NCI-H460 (cell line): ENCODE data around the gene TMEM47. TPM values are rescaled to one million over a fixed set of nuclear protein-coding genes. Genes with fewer than 3 reads are reported as not detected.

Source experiments
- DNase-seq: peaks from one replicate; pipeline ENCODE4 v3.0.0-alpha.2; 2016; ENCODE audit warnings: low read depth; ENCODE audit errors: extremely low read depth
- polyA plus RNA-seq: library from polyadenylated mRNA; depleted of rRNA; stranded (reverse); fragments of >200 nt; gene quantifications from 2 replicates; pipeline ENCODE4 v1.2.3, GENCODE V29; 2014; cell fraction: nucleus; rRNA removed
- total RNA-seq: library from RNA; depleted of rRNA; stranded (reverse); fragments of >200 nt; shearing (Covaris generic); gene quantifications from 2 replicates; pipeline ENCODE4 v1.2.3, GENCODE V29; 2014; rRNA removed

The TMEM47 gene
- total RNA-seq: 12.9 and 14.4 TPM in 2 replicates
- 5.3 and 7.6 TPM in 2 replicates for polyA plus RNA-seq

DNA sequence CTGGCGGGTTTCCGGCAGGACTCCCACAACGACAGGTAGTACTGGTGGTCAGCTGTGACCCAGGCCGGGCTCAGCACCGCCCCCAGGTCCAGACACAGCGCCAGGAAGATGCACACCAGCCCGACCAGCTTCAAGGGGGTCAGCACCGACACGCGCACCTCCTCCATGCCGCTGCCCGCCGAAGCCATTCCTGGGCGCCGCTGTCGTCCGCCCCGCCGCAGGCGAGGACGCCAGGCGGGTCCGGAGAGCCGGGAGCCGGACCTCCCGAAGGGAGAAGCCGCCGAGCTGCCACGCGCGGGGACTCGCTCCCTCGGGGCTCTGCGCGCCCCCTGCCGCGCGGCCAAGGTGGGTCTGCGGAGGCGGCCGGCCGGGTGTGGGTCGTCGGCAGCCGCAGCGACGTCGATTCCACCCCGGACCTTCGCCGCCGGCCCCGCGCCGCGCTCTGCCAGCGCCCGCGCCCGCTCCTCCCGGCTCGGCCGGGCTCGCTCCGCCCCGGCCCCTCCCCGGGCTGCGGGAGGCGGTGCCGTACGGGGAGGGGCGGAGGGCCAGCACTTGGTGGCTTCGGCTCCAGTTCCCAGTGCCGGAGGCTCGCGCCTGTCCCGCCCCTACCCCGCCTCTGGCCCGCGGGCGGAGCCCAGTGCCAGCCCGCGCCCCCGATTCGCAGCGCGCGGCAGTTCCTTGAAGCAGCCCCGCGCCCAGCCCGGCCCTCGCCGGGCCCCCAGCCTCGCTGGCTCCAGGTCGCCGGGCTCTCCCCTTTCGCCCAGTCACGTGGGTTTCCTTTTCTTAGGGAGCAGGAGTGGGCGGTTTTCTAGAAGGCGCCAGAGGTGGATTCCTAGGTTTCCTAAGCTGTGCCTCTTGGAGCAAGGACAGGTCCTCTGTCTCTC, at the start of gene TMEM47:
TMEM47 (minus strand) TSS at position 444 of the 884 bp plus-strand sequence; CDS start at position 188, 256 bp downstream.
- peak; percentile 69 for DNase-seq

DNA sequence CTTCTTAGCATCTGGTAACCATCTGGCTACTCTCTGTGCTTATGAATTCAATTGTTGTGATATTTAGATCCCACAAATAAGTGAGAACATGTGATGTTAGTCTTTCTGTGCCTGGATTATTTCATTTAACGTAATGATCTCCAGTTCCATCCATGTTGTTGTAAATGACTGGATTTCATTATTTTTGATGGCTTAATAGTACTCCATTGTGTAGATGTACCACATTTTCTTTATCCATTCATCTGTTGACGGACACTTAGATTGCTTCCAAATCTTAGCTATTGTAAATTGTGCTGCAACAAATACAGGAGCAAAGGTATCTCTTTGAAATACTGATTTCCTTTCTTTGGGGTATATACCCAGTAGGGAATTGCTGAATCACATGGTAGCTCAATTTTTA, 30.0 kb upstream of the TMEM47 start:
- no peak for DNase-seq

DNA sequence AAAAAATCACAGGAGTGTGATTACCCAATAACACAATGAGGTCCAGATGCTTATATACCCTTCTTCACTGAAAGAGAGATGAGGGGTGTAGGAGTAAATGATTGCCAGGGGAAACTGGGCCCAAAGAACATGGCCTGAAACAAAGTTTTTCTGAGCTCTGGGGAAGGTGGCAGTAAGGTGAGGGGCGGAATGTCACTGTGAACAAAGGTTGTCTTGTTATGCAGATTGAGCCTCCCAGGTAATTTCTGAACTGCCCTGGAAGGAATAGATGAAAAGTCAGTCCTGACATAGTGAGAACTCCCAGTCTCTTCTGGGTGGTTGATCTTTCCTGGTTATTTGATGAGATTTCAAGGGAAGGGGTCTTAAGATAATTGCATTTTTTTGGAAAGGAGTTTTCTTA, 2.5 kb upstream of the TMEM47 start:
- DNase-seq: no peak

DNA sequence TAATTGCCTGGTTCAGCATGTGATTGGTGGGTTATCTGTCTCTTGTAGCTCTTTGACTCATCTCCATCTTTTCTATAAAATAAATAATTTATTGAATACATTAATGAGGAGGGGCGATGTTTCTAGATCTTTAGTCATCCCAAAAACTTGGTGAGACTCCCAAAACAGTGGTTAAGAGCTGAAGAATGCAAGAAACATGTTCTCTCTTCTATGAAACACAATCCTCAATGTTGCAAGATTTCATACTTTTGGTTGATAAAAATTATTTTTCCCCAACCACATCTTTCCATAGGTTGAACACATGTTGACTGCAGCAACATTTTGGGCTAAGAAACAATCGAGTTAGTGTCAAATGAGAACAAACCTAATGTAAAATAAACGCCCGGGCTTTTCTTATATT, 1.2 kb upstream of the TMEM47 start:
- no peak for DNase-seq

DNA sequence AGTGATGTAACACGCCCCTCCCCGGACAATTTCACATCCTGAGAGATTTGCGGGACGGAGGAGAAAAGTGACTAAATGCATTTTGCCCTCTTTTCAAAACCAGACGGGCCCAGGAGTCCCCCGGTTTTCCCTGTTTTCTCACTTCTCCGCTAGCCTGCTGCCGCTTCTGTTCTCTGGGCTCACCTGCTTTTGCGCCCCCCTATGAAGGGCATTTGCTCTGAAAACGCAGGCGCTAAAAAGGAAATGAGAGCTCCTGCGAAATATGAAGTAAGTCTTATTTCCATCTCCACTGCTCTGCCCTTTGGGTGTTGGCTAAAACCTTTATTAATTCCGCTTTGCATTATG, 613 bp upstream of the TMEM47 start:
- DNase-seq: no peak

DNA sequence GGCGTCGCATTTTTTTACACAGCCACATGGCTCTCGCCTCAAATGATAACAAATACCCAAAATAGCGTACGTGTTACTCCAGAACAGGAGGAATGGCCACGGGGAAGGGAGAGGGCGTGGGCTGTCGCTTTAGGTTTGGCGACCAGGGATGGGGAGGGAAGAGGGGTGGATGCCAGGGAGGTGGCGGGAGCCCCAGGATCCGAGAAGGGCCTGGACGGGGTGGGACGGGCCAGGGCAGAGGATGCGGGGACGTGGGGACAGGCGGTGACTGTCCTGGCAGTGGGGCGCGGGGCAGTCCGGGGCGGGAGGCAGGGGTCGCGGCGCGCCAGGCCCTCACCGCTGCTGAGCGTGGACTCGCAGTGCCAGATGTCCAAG, 631 bp downstream of the TMEM47 start:
- no peak for DNase-seq

DNA sequence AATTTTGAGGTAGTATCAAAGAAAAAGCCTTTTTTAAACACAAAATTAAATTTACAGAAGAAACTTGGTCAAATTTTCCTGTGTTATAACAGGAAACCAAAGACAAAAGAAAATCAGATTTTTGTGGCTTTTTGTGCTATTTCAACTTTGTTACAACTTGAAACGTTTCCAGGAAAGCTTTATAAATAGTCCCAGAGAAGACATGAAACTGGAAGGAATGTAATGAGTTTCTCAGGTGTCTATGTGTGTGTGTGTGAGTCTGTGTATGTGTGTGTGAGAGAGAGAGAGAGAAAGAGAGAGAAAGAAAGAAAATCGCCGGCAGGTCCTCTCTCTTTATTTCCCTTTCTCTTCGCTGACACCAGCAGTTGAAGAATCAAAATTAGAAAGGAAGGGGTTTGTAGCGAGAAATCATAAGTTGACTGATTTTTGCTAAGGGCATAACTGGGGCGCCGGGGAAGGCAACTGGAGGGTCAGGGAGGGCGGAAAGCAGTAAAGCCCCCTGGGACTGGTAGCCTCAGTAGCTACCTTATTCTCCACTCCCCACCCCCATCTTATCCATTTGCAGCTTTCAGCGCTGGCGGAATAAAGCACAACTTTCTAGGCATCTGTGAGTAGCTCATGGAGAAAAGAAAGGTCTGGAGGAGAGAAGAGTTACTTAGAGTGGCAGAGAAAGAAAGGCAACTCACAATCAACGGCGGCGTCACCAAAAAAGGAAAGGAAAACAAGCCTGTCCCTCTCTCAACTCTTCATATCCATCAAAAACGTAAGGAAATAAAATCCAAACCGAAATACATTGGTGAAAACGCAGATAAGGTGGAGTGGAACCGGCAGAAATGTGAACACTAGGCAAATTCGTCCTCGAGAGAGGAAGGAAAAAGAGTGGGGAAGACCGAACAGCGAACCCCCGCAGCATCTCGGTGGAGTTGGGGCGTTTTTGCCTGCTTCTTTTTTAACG, 1.3 kb downstream of the TMEM47 start:
- DNase-seq: no peak

DNA sequence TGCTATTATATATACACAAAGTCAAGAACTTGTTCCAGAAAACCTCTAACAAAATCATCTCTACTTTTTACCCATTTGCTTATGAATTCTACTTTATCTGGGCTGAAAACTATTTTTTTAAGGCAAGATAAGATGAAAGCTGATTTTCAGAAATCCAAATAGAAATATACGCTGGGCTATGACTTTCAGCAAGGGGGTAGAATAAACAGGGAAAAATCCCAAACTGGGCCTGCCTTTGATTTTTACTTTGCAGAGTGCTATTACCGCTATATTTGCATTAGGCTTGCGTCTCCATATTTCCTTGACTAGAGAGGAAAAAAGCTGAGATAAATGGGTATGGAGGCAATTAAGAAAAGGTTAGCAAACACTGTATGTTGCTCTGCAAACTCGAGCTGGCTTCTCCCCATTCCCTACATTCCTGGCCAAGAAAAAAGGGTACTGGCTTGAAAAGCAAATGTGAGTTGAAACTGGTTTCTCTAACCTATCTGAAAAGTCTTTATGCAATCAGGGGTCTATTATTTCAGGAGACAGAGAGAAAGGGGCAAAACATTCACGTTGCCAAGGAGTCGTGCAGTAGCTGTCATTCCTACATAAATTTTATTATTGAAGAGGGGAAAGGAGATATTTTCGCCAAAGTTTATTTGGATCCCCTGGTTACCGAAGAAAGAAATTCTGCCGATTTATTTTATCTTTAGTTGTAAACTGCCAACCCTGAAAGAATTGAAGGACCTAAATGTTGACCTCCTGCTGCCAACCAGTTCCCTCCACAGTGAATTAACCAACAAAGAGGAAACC, 2.2 kb downstream of the TMEM47 start:
- no peak for DNase-seq

DNA sequence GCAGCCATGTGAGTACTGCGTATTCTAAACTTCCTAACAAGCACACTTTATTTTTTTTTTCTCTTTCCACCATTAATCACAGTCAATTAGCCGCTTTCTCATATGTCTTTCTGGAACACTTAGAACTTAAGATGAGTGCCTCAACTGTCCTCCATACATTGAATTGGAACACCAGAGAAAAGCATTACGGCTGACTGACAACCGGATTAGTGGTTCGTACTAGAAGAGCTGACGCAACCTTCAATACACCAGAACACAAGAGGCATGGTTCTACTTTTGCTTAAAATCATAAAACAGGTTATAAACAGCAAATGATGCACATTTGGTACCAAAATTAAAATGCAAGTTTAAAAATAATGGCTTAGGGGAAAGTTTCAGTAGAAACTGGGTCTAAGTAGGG, 3.3 kb downstream of the TMEM47 start:
- no peak for DNase-seq

DNA sequence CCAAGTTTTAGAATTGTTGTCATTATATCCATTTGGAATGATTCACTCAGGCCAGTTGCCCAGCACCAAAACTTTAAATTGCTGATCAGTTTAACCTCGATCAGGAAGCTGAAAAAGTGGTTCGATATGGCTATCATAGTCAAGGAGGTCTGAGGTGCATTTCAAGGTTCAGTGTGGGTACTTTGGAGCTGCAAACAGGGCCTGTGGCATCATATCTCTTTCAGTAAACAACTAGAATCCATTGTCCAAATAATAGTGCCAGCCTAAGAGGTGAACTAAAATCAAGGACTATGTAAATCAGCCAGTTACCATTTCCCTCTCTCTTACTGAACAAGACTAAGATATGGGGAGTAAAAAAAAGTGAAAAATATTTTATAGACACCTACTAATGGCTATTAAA, 14.2 kb downstream of the TMEM47 start:
- no peak for DNase-seq

DNA sequence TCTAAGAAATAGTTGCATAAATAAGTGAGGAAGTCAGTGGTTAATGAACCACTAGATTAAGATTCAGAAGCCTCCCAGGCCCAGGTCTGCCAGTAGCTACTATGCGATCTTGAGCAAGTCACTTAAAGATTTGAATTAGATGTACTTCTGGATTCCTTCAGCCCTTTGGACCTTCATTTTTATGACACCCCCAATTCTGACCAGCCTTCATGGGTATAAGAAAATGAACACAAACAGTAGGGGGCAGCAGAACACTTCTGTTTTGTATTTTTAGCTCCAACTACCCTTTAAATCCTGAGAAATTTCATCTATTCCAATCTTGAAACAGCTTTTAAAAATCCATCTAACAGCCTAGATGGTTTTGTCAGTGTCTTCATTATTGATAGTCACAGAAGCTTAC, 19.0 kb downstream of the TMEM47 start:
- peak; percentile 22 for DNase-seq

DNA sequence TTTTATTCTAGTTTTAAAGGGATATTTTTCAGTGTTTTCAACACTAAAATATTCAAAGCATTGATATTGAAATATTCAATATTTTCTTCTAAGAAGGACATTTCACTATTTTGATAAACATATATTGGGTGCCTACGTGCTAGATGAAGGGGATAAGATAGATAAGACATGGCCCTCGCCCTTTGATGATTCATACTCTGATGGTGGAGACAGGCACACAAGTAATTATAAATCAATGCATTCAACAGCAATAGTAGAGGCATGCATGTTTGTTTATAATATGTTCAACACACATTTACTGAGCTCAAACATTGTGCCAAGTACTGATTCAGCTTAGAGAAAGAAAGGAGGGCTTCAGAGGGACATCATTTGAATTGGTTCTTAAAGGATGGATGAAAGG, 22.7 kb downstream of the TMEM47 start:
- no peak for DNase-seq

DNA sequence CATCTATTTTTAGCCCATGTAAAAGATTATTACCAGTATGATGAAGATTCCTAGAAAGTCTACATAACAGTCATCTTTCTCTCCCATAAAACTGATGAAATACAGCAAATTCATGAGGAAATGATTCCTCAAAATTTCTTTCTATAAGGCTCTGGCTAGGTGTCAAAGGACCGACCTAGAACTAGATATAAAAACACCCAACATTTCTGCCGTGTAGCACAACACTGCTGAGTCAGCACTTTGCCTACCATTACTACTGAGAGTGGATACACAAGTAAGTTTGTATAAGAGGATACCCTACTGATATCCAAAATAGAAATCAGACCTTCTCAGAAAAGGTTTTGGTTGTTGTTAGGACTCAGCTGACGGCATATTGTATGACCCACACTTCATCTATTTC, 24.7 kb downstream of the TMEM47 start:
- DNase-seq: no peak

DNA sequence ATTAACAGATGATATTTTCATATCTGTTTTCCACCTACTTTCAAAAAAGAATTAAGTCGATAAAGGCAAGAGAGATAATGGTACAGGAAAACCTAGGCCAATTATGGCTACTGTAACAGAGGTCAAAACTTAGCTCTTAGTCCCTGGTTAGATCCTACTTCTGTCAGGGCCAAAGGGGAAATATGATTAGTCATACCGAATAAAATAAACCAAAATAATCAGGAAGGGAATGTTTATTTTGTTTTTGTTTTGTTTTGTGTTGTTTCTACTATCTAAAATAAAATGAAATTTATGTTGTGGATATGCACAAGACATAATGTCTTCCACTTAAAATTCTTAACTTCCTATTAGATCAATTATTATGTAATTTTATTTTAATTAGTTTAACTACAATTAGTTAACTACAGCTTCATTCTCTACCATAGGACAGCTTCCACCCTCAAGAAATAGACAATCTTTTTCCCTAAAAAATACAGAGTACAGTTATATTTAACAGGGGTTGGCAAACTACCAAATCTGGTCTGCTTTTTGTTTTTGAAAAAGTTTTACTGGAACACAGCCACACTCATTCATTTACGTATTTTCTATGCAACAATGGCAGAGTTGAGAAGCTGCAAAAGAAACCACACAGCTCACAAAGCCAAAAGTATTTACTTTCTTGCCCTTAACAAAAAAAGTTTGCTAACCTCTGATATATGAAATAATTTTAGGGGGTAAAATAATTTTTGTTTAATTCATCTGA, 25.4 kb downstream of the TMEM47 start:
- no peak for DNase-seq

DNA sequence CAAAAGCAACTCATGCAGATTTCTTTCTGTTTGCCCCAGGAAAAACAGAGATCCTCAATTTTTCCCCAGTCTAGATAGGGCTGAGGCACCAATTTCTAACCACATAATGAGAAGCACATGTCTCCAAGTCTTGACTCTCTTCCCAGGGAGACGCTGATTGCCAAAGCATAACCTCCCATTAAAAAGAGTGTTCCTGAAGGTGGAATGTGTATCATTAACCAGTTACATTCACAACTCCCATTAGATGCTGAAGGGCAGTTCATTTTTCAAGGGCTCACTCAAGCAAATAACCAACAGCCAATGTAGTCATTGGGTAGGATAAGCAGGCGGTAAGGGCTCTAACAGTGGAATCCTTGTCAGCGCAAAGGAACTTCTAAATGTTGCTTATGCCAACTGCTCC, 27.5 kb downstream of the TMEM47 start:
- DNase-seq: no peak

DNA sequence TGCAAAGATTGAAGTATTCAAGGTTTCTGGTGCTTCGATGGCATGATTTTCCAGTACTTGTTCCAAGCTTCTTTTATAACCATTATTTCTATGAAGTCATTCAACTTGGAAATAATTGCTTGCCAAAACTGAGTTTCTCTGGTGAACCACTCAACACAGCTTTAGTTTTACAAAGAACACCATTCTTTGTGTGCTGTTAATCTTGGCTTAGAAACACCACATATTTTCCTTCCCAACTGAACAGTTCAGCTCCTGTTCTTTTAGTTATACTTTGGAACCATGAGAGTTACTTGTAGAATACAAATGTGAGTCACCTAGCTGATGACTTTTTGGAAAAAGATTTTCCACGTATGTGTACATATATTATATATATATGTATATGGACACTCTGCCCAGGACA, 32.7 kb downstream of the TMEM47 start:
- no peak for DNase-seq

DNA sequence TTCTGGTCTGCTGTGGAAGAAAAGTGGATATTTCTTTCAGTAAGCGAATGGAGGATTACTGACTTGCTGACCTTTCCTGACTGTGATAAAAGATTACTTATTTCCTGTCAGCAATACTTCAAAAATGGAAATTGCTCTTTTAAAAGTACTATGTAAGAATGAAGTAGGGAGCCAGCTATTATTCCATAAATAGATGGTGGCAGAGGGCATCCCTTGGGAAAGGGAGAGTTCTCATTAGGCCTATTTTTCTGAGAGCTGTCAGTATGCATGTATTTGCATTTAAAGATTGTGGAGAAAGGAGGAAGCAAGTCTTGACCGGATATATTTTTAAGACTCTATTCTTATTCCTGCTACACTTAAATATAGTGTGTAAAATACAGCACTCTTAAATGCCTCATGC, 37.2 kb downstream of the TMEM47 start:
- no peak for DNase-seq

DNA sequence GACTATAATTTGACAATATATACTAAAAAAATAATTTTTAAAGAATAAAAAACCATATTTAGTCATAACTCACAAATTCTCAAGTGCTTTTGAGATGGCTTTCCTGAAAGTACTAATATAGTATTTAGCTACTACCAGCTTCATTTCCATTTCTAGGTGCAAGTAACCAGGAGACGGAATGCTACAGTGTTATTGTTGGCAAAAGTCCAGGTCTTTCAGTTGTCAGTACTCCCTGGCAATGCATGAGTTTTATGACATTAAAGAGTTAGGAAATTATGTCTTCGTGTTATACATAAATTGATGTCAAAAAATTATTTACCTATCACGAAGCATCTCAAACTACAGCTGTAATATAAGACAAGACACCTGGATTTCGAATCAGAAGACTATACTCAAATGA, 45.0 kb downstream of the TMEM47 start:
- DNase-seq: no peak

DNA sequence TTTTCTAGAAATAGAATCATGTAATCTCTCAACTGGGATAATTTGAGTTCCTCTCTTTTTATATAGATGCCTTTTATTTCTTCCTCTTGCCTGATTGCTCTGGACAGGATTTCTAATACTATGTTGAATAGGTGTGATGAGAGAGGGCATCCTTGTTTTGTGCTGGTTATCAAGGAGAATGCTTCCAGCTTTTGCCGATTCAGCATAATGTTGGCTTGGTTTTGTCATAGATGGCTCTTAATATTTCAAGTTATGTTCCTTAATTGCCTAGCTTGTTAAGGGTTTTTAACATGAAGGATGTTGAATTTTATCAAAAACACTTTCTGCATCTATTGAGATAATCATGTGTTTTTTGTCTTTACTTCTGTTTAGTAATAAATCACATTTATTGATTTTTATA, 58.7 kb downstream of the TMEM47 start:
- DNase-seq: no peak

DNA sequence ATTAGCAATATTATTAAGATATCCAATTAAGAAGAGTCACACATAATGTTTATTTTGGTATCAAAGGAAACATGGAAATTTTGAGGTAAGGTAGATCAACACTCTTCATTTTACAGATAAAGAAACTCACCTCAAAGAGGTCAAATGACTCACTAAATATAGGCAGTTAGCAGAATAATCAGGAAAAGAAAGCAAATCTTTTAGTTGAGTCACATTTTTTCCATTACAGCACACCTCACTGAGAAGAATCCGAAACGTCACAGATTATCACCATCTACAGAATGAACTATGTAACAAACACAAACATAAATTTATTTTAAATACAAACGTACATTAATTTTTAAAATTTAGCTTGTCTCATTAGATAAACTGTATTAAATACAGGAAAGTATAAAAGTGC, 70.1 kb downstream of the TMEM47 start:
- DNase-seq: no peak
